Activated T-cell treated with anti-CD3 and anti-CD28 coated beads for 4 hours (primary cell): Measurements from ENCODE around the gene MARCHF2.

ENCODE experiments used
- DNase-seq: peaks from one replicate; pipeline ENCODE4 v3.0.0-alpha.2; 2020

MARCHF2 gene

GRCh38 chr19:8481616-8482015, 68.5 kb downstream of the MARCHF2 start:
- no peak for DNase-seq

DNA sequence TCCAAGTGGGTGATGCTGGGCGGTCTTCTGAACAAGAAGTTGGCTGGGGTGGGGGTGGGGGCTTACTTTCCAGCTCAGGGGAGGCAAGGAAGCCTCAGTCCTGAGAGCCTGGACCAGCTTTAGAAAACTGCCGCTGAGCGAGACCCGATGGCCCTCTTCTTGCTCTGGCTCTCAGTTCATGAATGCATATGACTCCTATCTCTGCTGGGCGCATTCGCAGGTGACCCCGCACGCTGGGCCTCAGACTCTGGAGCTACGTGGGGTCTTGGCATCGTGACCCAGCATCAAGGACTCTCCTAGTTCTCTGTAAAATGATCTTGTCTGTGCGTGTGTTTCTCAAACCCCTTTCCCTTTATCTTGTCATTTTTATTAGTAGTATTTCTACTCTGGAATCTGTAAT, 69.6 kb downstream of the MARCHF2 start:
- no peak for DNase-seq

GRCh38 chr19:8483165-8483564, 70.1 kb downstream of the MARCHF2 start:
- no peak for DNase-seq

GRCh38 chr19:8484331-8484894, 71.3 kb downstream of the MARCHF2 start:
- no peak for DNase-seq

DNA sequence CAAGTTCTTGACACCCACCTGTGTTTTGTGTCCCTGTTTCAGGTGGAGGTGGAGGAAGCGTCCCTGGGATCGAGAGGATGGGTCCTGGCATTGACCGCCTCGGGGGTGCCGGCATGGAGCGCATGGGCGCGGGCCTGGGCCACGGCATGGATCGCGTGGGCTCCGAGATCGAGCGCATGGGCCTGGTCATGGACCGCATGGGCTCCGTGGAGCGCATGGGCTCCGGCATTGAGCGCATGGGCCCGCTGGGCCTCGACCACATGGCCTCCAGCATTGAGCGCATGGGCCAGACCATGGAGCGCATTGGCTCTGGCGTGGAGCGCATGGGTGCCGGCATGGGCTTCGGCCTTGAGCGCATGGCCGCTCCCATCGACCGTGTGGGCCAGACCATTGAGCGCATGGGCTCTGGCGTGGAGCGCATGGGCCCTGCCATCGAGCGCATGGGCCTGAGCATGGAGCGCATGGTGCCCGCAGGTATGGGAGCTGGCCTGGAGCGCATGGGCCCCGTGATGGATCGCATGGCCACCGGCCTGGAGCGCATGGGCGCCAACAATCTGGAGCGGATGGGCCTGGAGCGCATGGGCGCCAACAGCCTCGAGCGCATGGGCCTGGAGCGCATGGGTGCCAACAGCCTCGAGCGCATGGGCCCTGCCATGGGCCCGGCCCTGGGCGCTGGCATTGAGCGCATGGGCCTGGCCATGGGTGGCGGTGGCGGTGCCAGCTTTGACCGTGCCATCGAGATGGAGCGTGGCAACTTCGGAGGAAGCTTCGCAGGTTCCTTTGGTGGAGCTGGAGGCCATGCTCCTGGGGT, 72.7 kb downstream of the MARCHF2 start:
- no peak for DNase-seq

- no peak for DNase-seq
Measured at GRCh38 chr19:8486661-8487136, 73.6 kb downstream of the MARCHF2 start.

GRCh38 chr19:8487137-8487851, 74.2 kb downstream of the MARCHF2 start:
- no peak for DNase-seq

- DNase-seq, result no peak
Measured at GRCh38 chr19:8488365-8488764, 75.3 kb downstream of the MARCHF2 start.
